Measurements from ENCODE around the gene BCL11B.

GRCh38 chr14:99212646-99213045, 59.4 kb downstream of the BCL11B start:
- TF ChIP-seq CTCF (IDR thresholded peaks at IDR 0.05), result no peak
- no peak for TF ChIP-seq POLR2A (IDR thresholded peaks at IDR 0.05)
